T-cell (primary cell): ENCODE data around the gene PAAF1. TPM values are rescaled to one million over a fixed set of nuclear protein-coding genes. Genes with fewer than 3 reads are reported as not detected.

ENCODE experiments used
- ATAC-seq, 4 experiments: fragments of 200-7000 bp in 3 of 4; fragments of 150-1000 bp in 1 of 4; cut with Tn5 transposase; replicated peaks in 1 of 4; 1 replicate in 3 of 4; 2 replicates in 1 of 4; pipeline ENCODE4 v1.10.0; 2021; ENCODE audit warnings: moderate library complexity in 3 of 4, mild to moderate bottlenecking in 2 of 4, moderate number of reproducible peaks in 1 of 4
- CTCF ChIA-PET, 2 donors: fragments of 300-600 bp; sonication (Branson Sonifier 250); formaldehyde crosslinking; loops; one replicate each; lab custom pipeline; 2022; ENCODE audit warnings: antibody characterized with exemption in 2 of 2; lab: Charles Lee
- POLR2A ChIA-PET, 2 donors: fragments of 300-600 bp; sonication (Branson Sonifier 250); formaldehyde crosslinking; loops; one replicate each; lab custom pipeline; 2022; ENCODE audit warnings: antibody characterized with exemption in 2 of 2; lab: Charles Lee
- DNase-seq, 35 experiments: peaks; one replicate each; pipeline versions ENCODE4 v3.0.0 to v3.0.0-alpha.2; 2013 to 2023
- H3K27ac ChIP-seq: one replicate; pipeline ENCODE4 v1.5.1; 2013; ENCODE audit warnings: low read length
- H3K27me3 ChIP-seq, 2 experiments: replicated peaks in 1 of 2; 1 replicate in 1 of 2; 2 replicates in 1 of 2; pipeline versions ENCODE4 v1.6.1 to v1.7.0; 2013; ENCODE audit warnings: low read length in 1 of 2, mixed read lengths in 1 of 2; ENCODE audit not compliant: control insufficient read depth in 2 of 2, insufficient read depth in 2 of 2; ENCODE audit errors: extremely low read depth in 1 of 2
- H3K36me3 ChIP-seq, 2 donors: 1 replicate in 1 of 2; 2 replicates in 1 of 2; pipeline versions ENCODE4 v1.6.1 to v1.7.0; 2013; ENCODE audit warnings: low read length in 1 of 2; ENCODE audit not compliant: control insufficient read depth in 2 of 2, insufficient read depth in 1 of 2; ENCODE audit errors: extremely low read depth in 1 of 2
- H3K4me1 ChIP-seq, 2 experiments: 1 replicate in 1 of 2; 2 replicates in 1 of 2; pipeline versions ENCODE4 v1.6.1 to v1.7.0; 2013; ENCODE audit warnings: low read length in 2 of 2, mixed read lengths in 1 of 2; ENCODE audit not compliant: insufficient read depth in 2 of 2, control insufficient read depth in 1 of 2; ENCODE audit errors: extremely low read depth in 1 of 2
- H3K4me3 ChIP-seq, 2 donors: 1 replicate in 1 of 2; 2 replicates in 1 of 2; pipeline versions ENCODE4 v1.5.1 to v1.7.0; 2013; ENCODE audit warnings: mild to moderate bottlenecking in 2 of 2, low read length in 1 of 2, moderate library complexity in 1 of 2; ENCODE audit not compliant: control insufficient read depth in 1 of 2; ENCODE audit errors: extremely low read depth in 1 of 2
- H3K9me3 ChIP-seq: 2 replicates; pipeline ENCODE4 v1.7.0; 2013
- H3K27ac Mint-ChIP-seq, 2 donors: one replicate each; pipeline ENCODE4 v1.8.0; 2020 to 2021; ENCODE audit warnings: mild to moderate bottlenecking in 2 of 2, mixed read lengths in 2 of 2
- H3K27me3 Mint-ChIP-seq, 2 donors: one replicate each; pipeline ENCODE4 v1.8.0; 2021 to 2022; ENCODE audit warnings: mixed read lengths in 2 of 2
- H3K36me3 Mint-ChIP-seq: one replicate; pipeline ENCODE4 v1.8.0; 2021; ENCODE audit warnings: mixed read lengths
- H3K4me1 Mint-ChIP-seq, 3 donors: one replicate each; pipeline ENCODE4 v1.8.0; 2020 to 2022; ENCODE audit warnings: mixed read lengths in 3 of 3, mild to moderate bottlenecking in 1 of 3
- H3K4me3 Mint-ChIP-seq, 3 donors: one replicate each; pipeline ENCODE4 v1.8.0; 2020 to 2022; ENCODE audit warnings: mild to moderate bottlenecking in 3 of 3, mixed read lengths in 3 of 3, moderate library complexity in 3 of 3
- H3K9me3 Mint-ChIP-seq, 3 donors: one replicate each; pipeline ENCODE4 v1.8.0; 2020 to 2022; ENCODE audit warnings: mixed read lengths in 3 of 3
- WGBS: methylation state at CpG from one replicate; pipeline ENCODE4 v1.1.5; 2013; ENCODE audit warnings: missing lambda C conversion rate; ENCODE audit not compliant: insufficient coverage; 5-methylcytosine and 5-hydroxymethylcytosine counted together
- total RNA-seq, 35 experiments: library from RNA in 6 of 35; stranded (reverse) in 6 of 35; fragments of 120-200 nt in 1 of 35; gene quantifications; one replicate each; pipeline versions ENCODE4 v1.2.1 to v1.2.4 and lab custom pipeline; 2013 to 2026

PAAF1 gene
- total RNA-seq, 5 donors from 2014 or later (not counting 1 experiment from before 2014, with no cell fraction given), result 11.4 to 16.8 (median 14.9) TPM

GRCh38 chr11:73980001-73980961 is 103.5 kb downstream of the PAAF1 start:
- H3K4me1 ChIP-seq, result peaks cover 50 to 75% of the 10 kb centered on the region in 2 experiments
- peaks cover 62% of the 10 kb centered on the region for H3K36me3 Mint-ChIP-seq
- H3K4me3 ChIP-seq, result peak overlapping the region; percentile 61 to 98
- peaks cover 24 to 63% of the 10 kb centered on the region in 2 donors for H3K36me3 ChIP-seq
- no peaks in the 10 kb centered on the region for H3K27me3 ChIP-seq
- peak overlapping the region; percentile 98 to 99 for H3K27ac Mint-ChIP-seq
- CTCF ChIA-PET, result interaction anchor here (0.5 to 3.7 kb wide), 16 partner anchors 9 to 191 kb away, joined by 3 to 23 read pairs (median 3); partner anchors contain the start of genes C2CD3 (in 1 of the 2) and PPME1 (in 1 of the 2)
- ATAC-seq (peak; percentile 67 to 69 (median 68)), DNase-seq (peak; percentile 69 to 93 (median 84))
- peak overlapping the region; percentile 80 for H3K27ac ChIP-seq
- H3K4me3 Mint-ChIP-seq, result peak overlapping the region; percentile 89 to 98 (median 97)
- POLR2A ChIA-PET, result interaction anchor here (0.6 to 6.4 kb wide), 22 partner anchors 8 to 191 kb away, joined by 3 to 199 read pairs (median 6); partner anchors contain the start of genes C2CD3 (in 1 of the 2), PPME1 (in 1 of the 2) and UCP3 (in 1 of the 2)
- 0% methylated on average over 4 of the region's 6 CpGs for WGBS
- H3K27me3 Mint-ChIP-seq, result no peaks in the 10 kb centered on the region
- no peaks in the 10 kb centered on the region for H3K9me3 Mint-ChIP-seq
- no peaks in the 10 kb centered on the region for H3K9me3 ChIP-seq
- peaks cover 66 to 76% (median 69%) of the 10 kb centered on the region in 3 donors for H3K4me1 Mint-ChIP-seq

Other genes with a start within 250 kb of the PAAF1 start
- gene PLEKHB1, start 230.4 kb upstream of the PAAF1 start, total RNA-seq, result 10 to 100 TPM; 50.8 to 70.6 (median 61.1) TPM
- gene RAB6A, start 115.9 kb upstream of the PAAF1 start, total RNA-seq, result 100 to 1,000 TPM in 3 of 5 donors, 10 to 100 TPM in 2; 58.1 to 118 (median 102) TPM
- 10 to 100 TPM; 21.9 to 26.6 (median 25.7) TPM for gene MRPL48, start 89.1 kb upstream of the PAAF1 start, total RNA-seq
- gene COA4, start 153 bp upstream of the PAAF1 start, total RNA-seq, result 10 to 100 TPM; 31.5 to 66.9 (median 60.7) TPM
- gene DNAJB13, start 74.0 kb downstream of the PAAF1 start, total RNA-seq, result under 1 TPM in 3 of 5 donors, not detected in 2; 0.19 to 0.96 (median 0.30) TPM
- gene UCP2, start 105.8 kb downstream of the PAAF1 start, total RNA-seq, result 100 to 1,000 TPM; 241 to 754 (median 311) TPM
- gene UCP3, start 132.1 kb downstream of the PAAF1 start, total RNA-seq, result 1 to 10 TPM; 5.7 to 6.8 (median 6.5) TPM